RWPE2 (cell line): ENCODE data around the gene THAP4.

Source experiments
- ATAC-seq: fragments of 200-7000 bp; cut with Tn5 transposase; 3 replicates; pipeline ENCODE4 v1.9.1; 2021; ENCODE audit warnings: low read depth
- DNase-seq: peaks from one replicate; pipeline ENCODE4 v3.0.0-alpha.2; 2020; ENCODE audit warnings: low spot score
- H3K27ac ChIP-seq: fragments of 450-650 bp; 2 replicates; pipeline ENCODE4 v1.5.1; 2017; ENCODE audit warnings: mild to moderate bottlenecking; ENCODE audit not compliant: poor library complexity, severe bottlenecking
- H3K27me3 ChIP-seq: fragments of 250-450 bp; sonication (Bioruptor Pico); 2 replicates; pipeline ENCODE4 v1.5.1; 2021; ENCODE audit warnings: mild to moderate bottlenecking, moderate library complexity; ENCODE audit not compliant: insufficient read depth, poor library complexity, severe bottlenecking
- H3K36me3 ChIP-seq: fragments of 250-450 bp; sonication (Bioruptor Pico); 2 replicates; pipeline ENCODE4 v1.5.1; 2020; ENCODE audit warnings: low read depth, mild to moderate bottlenecking, moderate library complexity
- H3K4me1 ChIP-seq: fragments of 250-450 bp; sonication (Bioruptor Pico); 2 replicates; pipeline ENCODE4 v1.5.1; 2021; ENCODE audit warnings: mild to moderate bottlenecking, moderate library complexity; ENCODE audit not compliant: insufficient read depth, poor library complexity, severe bottlenecking
- H3K4me3 ChIP-seq: fragments of 250-450 bp; sonication (Bioruptor Pico); 2 replicates; pipeline ENCODE4 v1.5.1; 2021; ENCODE audit warnings: mild to moderate bottlenecking, moderate library complexity; ENCODE audit not compliant: severe bottlenecking
- H3K9me3 ChIP-seq: fragments of 250-450 bp; sonication (Bioruptor Pico); 2 replicates; pipeline ENCODE4 v1.5.1; 2021; ENCODE audit warnings: mild to moderate bottlenecking, moderate library complexity; ENCODE audit not compliant: severe bottlenecking
- CTCF ChIP-seq: fragments of 450-650 bp; IDR thresholded peaks from one replicate; pipeline ENCODE4 v1.5.1; 2017; ENCODE audit warnings: mild to moderate bottlenecking, moderate library complexity; ENCODE audit not compliant: poor library complexity, severe bottlenecking

THAP4 gene

GRCh38 chr2:241639385-241639784 is 2.4 kb upstream of the THAP4 start:
- ATAC-seq = no peak
- Histone ChIP-seq H3K27ac (no peak overlapping the region), H3K9me3 (no peaks in the 10 kb centered on the region), H3K4me1 (peaks cover 10% of the 10 kb centered on the region), H3K4me3 (no peak overlapping the region), H3K27me3 (no peaks in the 10 kb centered on the region), H3K36me3 (peaks cover 25% of the 10 kb centered on the region)
- no peak for TF ChIP-seq CTCF
- DNase-seq = no peak

- H3K4me1 ChIP-seq = peaks cover 10% of the 10 kb centered on the region
- DNase-seq = no peak
- no peaks in the 10 kb centered on the region for H3K9me3 ChIP-seq
- peaks cover 26% of the 10 kb centered on the region for H3K36me3 ChIP-seq
- H3K4me3 ChIP-seq = no peak overlapping the region
- no peak for TF ChIP-seq CTCF
- no peak for ATAC-seq
- no peaks in the 10 kb centered on the region for H3K27me3 ChIP-seq
- H3K27ac ChIP-seq = no peak overlapping the region
Measured at GRCh38 chr2:241638940-241639339, 2.0 kb upstream of the THAP4 start.

- H3K9me3 ChIP-seq = no peaks in the 10 kb centered on the region
- no peak for TF ChIP-seq CTCF
- no peaks in the 10 kb centered on the region for H3K27me3 ChIP-seq
- peak overlapping the region; percentile 85 for H3K27ac ChIP-seq
- DNase-seq (no peak), ATAC-seq (no peak; the same call in 1 of the 3 replicates)
- H3K4me1 ChIP-seq = peaks cover 10% of the 10 kb centered on the region
- peaks cover 26% of the 10 kb centered on the region for H3K36me3 ChIP-seq
- peak overlapping the region; percentile 96 for H3K4me3 ChIP-seq
Measured at GRCh38 chr2:241637795-241638660, 1.1 kb upstream of the THAP4 start.

GRCh38 chr2:241636182-241637017 is 558 bp downstream of the THAP4 start:
- Histone ChIP-seq H3K27ac (peak overlapping the region; percentile 85), H3K36me3 (peaks cover 41% of the 10 kb centered on the region)
- no peak for DNase-seq

More at GRCh38 chr2:241636182-241637017, 558 bp downstream of the THAP4 start:
- Histone ChIP-seq H3K27me3 (no peaks in the 10 kb centered on the region), H3K4me1 (peaks cover 10% of the 10 kb centered on the region), H3K9me3 (no peaks in the 10 kb centered on the region), H3K4me3 (peak overlapping the region; percentile 96)
- no peak for TF ChIP-seq CTCF
- peak; percentile 54 for ATAC-seq
